ENCODE measurements around the gene PDGFRB.

PDGFRB gene

GRCh38 chr5:150066901-150067396, 88.7 kb downstream of the PDGFRB start:
- no peak for DNase-seq (ENCODE audit: low read depth in 3 of 3)

- DNase-seq (ENCODE audit: low read depth in 3 of 3), result no peak
These were observed 89.2 kb downstream of the PDGFRB start for GRCh38 chr5:150066436-150066835.

GRCh38 chr5:150065886-150066285, 89.8 kb downstream of the PDGFRB start:
- DNase-seq (ENCODE audit: low read depth in 3 of 3), result no peak

- no peak for DNase-seq (ENCODE audit: low read depth in 3 of 3)
These were observed 90.3 kb downstream of the PDGFRB start for GRCh38 chr5:150065346-150065745.

DNA sequence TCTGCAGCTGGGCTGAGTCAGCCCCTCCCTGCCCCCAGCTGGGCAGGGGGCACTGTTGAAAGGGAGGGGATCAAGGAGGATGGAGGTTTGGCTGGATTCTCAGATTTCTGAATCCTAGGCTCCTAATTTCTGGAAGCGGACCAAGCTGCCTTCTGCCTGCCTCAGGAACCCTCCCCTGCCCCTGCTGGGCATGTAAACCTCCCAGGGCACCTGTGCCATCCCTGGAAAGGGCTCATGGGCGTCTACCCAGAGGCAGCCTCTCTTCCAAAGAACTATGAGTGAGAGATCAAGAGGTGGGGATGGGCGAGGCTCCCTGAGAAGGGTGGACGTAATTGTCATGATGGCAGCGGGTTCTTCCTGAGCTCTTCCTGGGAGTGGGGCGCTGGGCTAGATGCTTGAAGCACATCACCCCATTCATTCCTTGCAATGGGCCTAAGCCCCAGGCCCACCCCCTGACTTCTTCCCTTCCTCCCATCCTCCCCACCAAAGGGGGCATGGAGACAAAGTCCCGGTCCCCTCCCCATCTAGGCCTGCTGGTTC, 90.9 kb downstream of the PDGFRB start:
- no peak for DNase-seq (ENCODE audit: low read depth in 3 of 3)

Measured in stimulated activated CD4-positive, alpha-beta T cell treated with anti-CD3 and anti-CD28 coated beads, TNF-alpha, amount 100 ng/mL, for 4 hours (primary cell).